ENCODE measurements around the gene SLC35F4.

SLC35F4 gene

DNA sequence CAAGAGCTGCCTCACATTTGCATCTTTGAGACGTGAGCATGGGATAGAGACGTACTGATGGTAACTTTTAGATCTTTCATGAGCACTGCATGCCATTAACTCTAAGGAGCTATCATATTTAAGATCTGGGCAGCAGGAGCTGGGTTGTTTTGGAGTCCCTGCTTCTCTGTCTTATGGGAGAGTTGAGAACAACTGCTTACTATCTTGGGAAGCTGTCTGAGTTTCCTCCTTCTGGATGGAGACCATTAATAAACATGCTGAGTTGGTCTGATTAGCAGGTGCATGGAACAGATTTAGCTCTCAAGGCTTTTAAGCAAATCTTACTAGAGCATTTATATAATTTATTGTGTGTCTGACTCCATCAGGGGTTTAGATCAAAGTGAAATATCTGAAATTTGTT lies 252.9 kb downstream of the SLC35F4 start:
- TF ChIP-seq, protein P1, sequence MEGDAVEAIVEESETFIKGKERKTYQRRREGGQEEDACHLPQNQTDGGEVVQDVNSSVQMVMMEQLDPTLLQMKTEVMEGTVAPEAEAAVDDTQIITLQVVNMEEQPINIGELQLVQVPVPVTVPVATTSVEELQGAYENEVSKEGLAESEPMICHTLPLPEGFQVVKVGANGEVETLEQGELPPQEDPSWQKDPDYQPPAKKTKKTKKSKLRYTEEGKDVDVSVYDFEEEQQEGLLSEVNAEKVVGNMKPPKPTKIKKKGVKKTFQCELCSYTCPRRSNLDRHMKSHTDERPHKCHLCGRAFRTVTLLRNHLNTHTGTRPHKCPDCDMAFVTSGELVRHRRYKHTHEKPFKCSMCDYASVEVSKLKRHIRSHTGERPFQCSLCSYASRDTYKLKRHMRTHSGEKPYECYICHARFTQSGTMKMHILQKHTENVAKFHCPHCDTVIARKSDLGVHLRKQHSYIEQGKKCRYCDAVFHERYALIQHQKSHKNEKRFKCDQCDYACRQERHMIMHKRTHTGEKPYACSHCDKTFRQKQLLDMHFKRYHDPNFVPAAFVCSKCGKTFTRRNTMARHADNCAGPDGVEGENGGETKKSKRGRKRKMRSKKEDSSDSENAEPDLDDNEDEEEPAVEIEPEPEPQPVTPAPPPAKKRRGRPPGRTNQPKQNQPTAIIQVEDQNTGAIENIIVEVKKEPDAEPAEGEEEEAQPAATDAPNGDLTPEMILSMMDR (IDR thresholded peaks at IDR 0.05; ENCODE audit: borderline replicate concordance, insufficient read depth, low read depth, low read length): no peak
- H3K4me3 ChIP-seq (ENCODE audit: low read depth, low read length): no peak overlapping the region

GRCh38 chr14:57611555-57612075 lies 254.3 kb downstream of the SLC35F4 start:
- TF ChIP-seq, protein P1 (IDR thresholded peaks at IDR 0.05; ENCODE audit: borderline replicate concordance, insufficient read depth, low read depth, low read length): no peak

DNA sequence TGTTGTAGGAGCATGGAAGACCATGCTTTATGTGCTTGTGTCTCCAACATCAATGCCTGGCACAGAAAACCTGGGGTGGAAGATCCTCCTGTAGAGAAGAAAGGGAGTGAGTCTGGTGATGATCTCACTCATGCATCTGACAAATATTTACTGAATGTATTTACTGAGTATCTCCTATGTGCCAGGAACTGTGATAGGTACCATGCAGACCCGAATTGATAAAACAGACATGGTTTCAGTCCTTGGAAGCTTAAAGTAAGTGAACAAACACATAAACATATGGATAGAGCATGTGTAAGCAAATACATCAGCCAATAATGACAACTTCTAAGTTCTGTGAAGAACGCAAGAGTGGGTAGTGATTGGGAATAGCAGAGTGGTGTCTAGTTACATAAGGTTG lies 255.3 kb downstream of the SLC35F4 start:
- H3K4me3 ChIP-seq (ENCODE audit: low read depth, low read length): no peak overlapping the region
- TF ChIP-seq, protein P1 (IDR thresholded peaks at IDR 0.05; ENCODE audit: borderline replicate concordance, insufficient read depth, low read depth, low read length): no peak

More at GRCh38 chr14:57611555-57612075, 254.3 kb downstream of the SLC35F4 start:
- no peak overlapping the region for H3K4me3 ChIP-seq (ENCODE audit: low read depth, low read length)

GRCh38 chr14:57609192-57610075 lies 256.5 kb downstream of the SLC35F4 start:
- TF ChIP-seq, protein P1 (IDR thresholded peaks at IDR 0.05; ENCODE audit: borderline replicate concordance, insufficient read depth, low read depth, low read length): no peak
- no peak overlapping the region for H3K4me3 ChIP-seq (ENCODE audit: low read depth, low read length)

- TF ChIP-seq, protein P1 (IDR thresholded peaks at IDR 0.05; ENCODE audit: borderline replicate concordance, insufficient read depth, low read depth, low read length): no peak
- no peak overlapping the region for H3K4me3 ChIP-seq (ENCODE audit: low read depth, low read length)
These were observed 258.8 kb downstream of the SLC35F4 start for GRCh38 chr14:57607086-57607485.

DNA sequence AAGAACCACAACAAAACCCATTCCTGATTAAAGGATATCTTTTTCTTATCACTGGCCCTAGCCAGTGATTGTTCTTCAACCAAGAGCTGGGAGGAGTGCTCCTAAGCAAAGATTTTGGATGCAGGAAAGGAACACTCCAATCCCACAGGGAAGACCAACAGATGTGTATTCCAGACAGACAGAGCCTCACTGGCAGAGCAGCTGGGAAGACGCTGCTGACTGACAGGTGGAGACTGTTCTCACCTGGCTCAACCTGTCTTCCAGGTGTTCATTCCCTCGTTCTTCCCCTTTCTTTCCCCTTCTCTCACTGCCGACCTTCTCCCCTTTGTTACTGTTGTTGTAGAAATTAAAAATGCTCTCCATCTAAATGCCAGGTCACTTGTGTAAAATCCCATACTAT lies 282.5 kb downstream of the SLC35F4 start:
- no peak overlapping the region for H3K4me3 ChIP-seq (ENCODE audit: low read depth, low read length)
- TF ChIP-seq, protein P1 (IDR thresholded peaks at IDR 0.05; ENCODE audit: borderline replicate concordance, insufficient read depth, low read depth, low read length): no peak

- no peak overlapping the region for H3K4me3 ChIP-seq (ENCODE audit: low read depth, low read length)
- TF ChIP-seq, protein P1 (IDR thresholded peaks at IDR 0.05; ENCODE audit: borderline replicate concordance, insufficient read depth, low read depth, low read length): no peak
These were observed 283.1 kb downstream of the SLC35F4 start for GRCh38 chr14:57582746-57583145.

All from GM12875 (cell line).